Myocyte (in vitro differentiated cells): ENCODE measurements around the gene FUT3. TPM values are rescaled to one million over a fixed set of nuclear protein-coding genes. Genes with fewer than 3 reads are reported as not detected.
A peak's percentile ranks its signal among the peaks of the same experiment; 100 is the strongest.
"Not testable (repeated sequence)": the region's sequence is repeated elsewhere in the genome, so short reads cannot be mapped to it uniquely, and the experiment has no call there.

ENCODE experiments used
- DNase-seq: peaks from one replicate; pipeline ENCODE4 v3.0.0-alpha.2; 2012; ENCODE audit warnings: low read depth
- total RNA-seq: library from RNA; depleted of rRNA; stranded (reverse); fragments of >200 nt; gene quantifications from 2 replicates; pipeline ENCODE4 v1.2.3, GENCODE V29; 2014

The FUT3 gene
- total RNA-seq, 1 donor from 2014 or later = not detected

DNA sequence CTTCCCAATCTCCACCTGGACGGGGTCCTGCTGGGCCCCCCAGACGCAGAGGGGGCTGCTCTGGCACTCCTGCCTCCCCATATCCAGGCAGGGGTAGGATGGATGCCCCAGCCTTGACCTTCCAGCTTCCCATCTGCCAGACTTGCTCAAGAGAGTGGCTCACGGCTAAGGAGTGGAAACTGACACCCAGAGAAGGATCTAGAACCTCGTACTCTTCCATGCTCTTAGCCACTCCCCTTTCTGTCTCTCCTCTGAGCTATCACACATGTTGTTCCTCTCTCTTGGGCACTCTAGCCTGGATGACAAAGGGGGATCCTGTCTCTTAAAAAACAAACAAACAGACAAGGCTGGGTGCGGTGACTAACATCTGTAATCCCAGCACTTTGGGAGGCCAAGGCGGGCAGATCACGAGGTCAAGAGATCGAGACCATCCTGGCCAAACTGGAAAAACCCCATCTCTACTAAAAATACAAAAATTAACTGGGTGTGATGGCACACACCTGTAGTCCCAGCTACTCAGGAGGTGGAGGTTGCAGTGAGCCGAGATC is 31.2 kb upstream of the FUT3 start:
- no peak for DNase-seq

DNA sequence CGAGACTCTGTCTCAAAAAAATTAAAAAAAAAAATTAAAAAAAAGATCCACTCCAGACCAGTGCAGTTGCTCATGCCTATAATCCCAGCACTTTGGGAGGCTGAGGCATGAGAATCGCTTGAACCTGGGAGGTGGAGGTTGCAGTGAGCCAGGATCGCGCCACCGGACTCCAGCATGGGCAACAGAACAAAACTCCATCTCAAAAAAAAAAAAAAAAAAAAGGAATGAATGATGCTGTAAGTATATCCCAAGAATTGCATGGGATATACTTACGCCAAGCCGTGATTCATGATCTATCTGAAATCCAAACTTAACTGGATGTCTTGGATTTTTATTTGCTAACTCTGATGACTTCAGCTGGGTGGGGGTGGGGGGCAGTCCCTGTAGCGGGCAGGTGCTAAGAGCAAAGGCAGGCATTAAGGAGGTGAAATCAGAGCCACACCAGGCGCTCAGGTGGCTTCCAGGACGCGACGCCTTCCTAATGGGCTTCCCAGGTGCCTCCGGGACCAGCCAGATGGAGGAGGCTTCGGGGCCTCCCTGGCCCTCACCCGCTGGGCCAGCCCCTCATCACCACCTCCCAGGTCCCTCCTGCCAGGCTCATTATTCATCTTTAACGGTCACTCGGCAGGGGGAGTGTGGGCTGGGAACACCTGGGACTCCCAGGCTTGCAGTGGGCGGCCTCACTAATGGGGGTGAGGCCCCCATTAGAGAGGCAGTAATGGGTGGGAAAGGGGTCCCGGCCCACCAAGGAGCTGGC is 30.5 kb upstream of the FUT3 start:
- no peak for DNase-seq

DNA sequence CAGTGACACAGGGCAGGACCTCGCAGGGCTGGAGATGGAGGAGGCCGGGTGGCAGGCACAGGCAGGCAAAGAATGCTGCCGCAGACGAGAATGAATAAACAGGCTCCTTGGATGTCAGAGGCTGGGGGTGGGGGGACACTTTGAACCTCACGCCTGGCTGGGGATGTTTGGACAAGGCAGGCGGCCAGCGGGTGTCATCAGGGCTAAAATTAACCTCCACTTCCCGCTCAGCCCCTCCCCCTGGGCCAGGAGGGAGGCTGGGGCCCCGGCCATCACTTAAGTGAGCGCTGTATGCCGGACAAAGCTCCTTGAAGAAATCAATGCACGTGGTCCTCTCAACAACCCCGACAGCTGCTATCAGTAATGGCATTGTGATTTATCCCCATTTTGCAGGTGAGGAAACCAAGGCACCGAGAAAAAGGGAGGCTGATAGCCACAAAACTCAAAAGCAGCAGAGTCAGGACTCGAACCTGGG is 29.4 kb upstream of the FUT3 start:
- peak; percentile 71 for DNase-seq

DNA sequence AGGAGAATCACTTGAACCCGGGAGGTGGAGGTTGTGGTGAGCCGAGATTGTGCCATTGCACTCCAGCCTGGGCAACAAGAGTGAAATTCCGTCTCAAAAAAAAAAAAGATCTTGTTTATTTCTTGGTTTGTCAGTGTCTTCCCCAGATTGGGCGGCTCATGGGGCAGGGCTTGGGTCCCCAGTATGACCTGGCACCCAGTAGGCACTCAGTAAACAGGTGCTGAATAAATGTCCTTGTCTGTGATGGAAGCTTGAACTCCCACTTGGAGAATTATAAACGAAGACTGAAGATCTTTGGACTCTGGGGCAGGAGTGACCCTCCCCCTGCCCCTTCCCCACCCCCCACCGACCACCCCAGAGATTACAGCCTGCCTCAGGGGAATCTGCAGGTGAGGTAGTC is 28.9 kb upstream of the FUT3 start:
- no peak for DNase-seq

DNA sequence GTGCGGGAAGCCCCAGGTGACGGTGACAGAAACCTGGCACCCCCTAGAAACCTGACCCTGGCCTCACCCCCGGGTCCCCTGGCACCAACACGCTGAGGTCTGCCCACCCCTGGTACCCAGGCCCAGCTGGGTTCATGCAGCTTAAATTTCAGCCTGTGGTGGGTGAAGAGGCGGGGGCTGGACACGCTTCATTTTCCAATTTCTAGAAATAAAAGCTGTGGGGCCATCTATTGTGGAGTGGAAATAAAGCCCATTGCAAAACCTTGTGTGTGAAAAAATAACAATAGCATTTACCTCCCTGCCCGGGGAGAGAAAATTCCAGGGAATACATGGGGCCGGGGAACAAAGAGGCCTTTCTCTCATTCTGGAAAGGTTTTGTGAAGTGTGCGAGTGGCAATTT is 26.6 kb upstream of the FUT3 start:
- no peak for DNase-seq

DNA sequence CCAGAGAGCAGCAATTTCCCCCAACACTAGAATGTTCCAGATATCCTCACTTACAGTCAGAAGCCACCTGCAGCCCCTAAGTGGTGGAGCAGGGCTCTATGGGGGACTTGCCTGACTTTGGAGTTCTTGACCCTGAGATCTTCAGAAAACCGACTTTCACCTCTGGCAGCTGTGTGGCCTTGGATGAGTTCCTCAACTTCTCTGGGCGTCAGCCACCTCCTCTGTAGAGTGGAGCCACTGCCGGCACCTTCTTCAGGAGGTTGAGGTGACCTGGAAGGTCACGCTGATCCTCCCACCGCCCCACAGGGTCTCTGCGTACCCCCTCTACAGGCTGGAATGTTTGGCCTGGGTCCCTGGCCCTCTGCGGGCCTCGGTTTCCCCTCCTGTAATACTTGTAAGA is 26.2 kb upstream of the FUT3 start:
- DNase-seq = no peak

DNA sequence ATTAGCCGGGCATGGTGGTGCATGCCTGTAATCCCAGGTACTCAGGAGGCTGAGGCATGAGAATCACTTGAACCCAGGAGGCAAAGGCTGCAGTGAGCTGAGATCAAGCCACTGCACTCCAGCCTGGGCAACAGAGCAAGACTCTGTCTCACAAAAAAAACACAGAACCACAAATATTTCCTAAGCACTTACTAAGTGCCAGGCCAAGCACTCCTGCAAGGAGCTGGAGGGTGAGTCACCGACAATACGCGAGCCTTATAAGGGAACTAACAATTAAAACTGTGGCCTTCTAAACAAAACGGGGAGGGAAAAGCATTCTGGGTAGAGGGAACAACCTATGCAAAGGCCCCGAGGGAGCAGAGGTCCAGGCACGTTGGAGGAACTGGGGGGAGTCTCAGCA is 23.2 kb upstream of the FUT3 start:
- DNase-seq = not testable (repeated sequence)

DNA sequence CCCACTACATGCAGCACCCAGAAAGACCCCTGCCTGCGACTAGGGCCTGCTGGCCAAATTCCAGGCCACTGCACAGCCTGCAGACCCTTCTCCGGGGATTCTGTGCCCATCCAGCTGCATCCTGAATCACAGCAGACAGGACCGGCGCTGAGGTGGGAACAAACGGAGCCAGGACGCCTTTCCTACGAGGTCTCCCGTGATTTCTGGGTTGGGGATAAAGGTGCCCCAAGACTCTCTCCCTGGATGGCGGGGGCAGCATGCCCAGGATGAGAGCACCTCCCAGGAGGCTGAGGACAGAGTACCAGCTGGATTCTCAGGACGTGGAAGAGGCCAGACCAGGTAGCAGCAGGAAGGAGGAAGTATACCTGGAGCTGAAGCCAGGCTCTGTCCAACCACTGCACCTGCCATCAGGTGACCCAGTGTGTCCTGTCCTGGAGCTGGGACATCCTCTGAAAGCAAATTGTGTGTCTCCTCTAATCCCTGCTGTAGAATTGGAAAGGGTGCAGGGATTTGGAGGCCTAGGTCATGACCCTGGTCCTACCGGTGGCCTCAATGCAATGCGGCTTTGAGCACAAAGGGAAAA is 22.5 kb upstream of the FUT3 start:
- DNase-seq = no peak

DNA sequence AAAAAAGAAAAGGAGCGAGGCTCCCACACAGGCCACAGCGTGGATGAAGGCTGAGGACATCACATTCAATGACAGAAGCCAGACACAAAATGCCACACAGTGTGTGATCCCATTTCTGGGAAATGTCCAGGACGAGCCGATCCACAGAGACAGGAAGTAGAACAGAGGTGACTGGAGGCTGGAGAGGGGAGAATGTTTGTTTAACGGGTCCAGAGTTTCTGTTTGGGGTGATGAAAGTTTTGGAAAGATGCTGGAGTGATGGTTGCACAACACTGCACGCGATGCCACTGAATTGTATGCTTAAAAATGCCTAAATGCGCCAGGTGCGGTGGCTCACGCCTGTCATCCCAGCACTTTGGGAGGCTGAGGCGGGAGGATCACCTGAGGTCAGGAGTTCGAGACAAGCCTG is 19.7 kb upstream of the FUT3 start:
- DNase-seq = no peak

DNA sequence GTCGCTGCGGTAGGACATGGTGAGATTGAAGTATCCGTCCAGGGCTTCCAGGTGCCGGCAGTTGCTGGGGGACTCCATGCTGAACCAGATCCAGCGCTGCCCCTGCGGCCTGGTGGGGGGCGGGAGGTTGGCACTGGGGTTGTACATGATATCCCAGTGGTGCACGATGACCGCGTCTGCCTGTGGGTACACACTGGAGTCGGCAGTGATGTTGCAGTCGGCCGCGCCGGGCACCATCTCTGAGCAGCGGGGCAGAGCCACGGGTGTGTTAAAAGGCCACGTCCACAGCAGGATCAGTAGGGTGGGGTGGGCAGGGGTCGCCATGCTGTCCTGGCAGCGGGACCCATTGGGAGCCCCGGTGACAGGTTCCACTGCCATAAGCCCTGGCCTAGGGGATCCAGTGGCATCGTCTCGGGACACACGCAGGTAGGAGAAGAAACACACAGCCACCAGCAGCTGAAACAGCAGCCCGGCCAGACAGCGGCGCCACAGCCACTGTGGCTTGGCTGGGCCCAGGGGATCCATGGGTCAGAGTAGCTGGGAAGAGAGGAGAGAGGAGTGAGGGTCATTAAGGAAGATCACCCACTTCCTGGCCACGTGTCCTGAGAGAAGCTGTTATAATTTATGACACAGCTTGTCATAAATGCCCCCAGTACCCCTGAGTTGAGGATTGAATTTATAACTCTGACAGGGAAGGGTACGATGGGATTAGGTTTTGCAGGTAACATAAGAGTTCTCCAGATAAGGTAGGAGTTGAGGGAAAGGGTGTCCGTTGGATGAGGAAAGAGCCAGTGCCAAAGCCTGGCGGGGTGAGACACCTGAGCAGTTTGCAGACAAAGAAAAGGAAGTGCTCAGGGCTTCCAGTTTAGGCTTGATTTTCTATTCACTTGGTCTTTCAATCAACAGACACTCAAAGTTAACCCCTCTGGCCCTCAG is 16.2 kb upstream of the FUT3 start:
- no peak for DNase-seq

DNA sequence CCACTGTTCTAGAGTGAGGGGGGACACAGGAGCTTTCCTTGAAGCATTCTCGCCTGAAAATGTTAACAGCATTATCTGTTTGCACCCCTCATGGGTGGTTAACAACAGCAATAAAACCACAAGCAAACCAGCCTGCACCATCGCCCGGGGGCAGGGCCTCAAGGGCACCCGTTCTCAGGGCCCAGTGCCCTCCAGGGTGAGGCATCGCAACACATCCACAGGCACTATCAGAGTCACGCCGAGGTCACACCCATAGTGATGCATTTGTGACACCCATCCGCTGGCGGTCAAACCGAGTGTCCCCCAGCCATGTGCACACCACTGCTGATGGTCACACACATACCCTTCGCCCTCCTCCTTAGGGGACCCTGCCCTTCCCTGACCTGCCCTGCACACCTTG is 14.5 kb upstream of the FUT3 start:
- DNase-seq = no peak

DNA sequence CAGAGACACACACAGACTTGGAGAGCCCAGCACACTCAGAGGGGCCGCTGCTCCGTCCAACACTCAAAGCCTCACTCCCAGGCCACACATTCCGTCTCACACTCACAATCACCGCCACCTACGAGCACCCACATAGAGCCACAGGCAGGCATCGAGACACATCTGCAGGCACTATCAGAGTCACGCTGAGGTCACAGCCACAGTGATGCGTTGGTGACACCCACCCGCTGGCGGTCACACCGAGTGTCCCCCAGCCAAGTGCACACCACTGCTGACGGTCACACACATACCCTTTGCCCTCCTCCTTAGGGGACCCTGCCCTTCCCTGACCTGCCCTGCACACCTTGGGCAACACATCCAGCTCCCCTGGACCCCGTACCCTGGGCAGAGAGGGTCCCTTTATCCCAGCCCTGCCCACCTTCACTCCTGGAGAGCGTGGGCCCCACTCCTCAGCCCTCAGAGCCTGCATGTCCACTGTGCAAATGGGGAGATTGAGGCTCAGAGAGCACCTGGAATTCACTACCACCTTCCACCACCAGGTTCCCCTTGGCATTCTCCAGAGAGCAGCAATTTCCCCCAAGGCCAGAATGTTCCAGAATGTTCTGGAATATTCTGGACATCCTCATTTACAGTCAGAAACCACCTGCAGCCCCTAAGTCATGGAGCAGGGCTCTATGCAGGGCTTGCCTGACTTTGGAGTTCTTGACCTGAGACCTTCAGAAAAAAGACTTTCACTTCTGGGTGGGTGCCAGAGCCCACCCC is 13.7 kb upstream of the FUT3 start:
- no peak for DNase-seq

DNA sequence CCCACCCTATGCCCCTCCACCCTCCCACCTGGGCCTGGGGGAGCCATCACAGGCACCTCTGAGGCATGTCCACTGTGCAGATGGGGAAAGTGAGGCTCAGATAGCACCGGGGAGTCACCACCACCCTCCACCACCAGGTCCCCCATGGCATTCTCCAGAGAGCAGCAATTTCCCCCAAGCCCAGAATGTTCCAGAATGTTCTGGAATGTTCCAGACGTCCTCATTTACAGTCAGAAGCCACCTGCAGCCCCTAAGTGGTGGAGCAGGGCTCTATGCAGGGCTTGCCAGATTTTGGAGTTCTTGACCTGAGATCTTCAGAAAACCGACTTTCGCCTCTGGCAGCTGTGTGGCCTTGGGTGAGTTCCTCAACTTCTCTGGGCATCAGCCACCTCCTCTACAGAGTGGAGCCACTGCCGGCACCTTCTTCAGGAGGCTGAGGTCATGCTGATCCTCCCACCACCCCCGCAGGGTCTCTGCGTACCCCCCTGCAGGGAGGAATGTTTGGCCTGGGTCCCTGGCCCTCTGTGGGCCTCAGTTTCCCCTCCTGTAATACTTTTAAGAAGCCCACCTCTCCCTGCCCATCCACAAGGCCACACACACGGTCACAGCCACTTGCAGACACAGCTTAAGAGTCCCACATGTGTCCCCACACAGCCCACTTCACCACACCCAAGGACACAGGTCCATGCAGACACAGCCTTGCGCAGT is 12.9 kb upstream of the FUT3 start:
- DNase-seq = no peak

DNA sequence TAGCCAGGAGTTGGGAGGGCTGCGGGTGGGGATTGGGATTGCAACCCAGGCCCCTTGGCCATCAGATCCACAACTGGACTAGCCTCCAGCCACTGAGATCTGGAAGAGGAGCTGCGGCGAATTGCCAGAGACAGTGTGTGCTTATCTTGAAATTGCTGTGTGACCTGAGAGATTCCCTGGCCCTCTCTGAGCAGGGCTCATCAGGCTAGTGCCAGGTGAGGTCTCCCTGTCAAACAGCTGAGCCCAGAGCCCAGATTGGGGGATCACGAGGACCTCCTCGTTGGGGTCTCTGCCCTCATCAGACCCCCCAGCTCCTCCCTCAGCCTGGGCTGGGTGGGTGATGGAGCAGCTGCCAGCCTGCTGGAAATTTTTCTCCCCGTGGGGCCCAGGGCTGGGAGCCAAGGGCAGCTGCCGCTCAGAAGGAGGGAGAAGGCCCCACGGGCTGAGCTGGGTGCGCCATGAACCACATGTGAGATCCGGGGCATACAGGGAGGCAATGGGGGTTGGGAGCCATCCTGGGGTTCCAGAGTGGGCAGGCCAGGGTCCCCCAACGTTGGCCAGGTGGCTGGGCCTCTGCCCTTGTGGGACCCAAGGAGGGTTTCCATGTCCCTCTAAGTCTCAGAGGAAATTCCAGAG is 11.9 kb upstream of the FUT3 start:
- no peak for DNase-seq

DNA sequence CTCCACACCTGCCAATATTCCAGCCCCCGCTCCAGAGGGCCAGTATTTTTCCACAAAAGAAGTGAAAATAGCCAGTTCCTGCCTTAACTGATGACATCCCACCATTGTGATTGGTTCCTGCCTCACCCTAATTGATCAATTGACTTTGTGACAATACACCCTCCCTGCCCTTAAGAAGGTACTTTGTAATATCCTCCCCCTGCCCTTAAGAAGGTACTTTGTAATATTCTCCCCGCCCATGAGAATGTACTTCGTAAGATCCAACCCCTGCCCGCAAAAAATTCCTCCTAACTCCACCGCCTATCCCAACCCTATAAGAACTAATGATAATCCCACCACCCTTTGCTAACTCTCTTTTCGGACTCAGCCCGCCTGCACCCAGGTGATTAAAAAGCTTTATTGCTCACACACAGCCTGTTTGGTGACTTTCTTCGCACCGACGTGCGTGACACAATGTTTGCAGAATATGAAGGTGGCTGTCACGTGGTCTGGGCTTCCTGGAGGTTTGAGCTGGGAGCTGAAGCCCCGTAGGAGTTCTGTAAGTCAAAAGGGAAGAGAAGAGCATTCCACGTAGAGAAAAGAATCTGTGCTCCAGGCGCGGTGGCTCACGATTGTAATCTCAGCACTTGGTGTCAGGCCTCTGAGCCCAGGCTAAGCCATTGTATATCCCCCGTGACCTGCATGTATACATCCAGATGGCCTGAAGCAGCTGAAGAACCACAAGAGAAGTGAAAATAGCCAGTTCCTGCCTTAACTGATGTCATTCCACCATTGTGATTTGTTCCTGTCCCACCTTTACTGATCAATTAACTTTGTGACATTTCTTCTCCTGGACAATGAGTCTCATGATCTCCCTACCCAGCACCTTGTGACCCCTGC is 6.2 kb upstream of the FUT3 start:
- no peak for DNase-seq

DNA sequence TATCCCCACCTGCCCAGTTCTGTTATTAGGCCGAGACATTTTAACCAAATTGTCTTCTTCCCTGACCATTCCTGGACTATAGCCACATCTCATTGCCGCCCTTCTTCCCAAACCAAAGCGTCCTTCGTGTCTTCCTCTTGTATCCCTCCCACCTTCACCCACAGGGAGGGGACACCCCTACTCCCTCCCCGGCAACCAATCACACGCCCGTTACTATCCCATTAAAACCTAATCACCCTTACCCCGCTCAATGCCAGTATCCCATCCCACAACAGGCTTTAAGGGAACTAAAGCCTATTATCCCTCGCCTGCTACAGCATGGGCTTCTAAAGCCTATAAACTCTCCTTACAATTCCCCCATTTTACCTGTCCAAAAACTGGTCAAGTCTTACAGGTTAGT is 3.9 kb upstream of the FUT3 start:
- not testable (repeated sequence) for DNase-seq

DNA sequence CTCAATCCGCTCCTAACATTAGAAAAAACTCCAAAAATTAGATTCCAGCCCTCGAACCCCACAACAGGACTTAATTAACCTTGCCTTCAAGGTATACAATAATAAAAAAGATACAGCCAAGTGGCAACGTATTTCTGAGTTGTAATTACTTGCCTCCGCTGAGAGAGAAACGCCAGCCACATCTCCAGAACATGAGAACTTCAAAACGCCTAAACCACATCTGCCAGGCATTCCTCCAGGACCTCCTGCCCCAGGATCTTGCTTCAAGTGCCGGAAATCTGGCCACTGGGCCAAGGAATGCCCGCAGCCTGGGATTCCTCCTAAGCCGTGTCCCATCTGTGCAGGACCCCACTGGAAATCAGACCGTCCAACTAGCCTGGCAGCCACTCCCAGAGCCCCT is 2.9 kb upstream of the FUT3 start:
- DNase-seq = not testable (repeated sequence)

DNA sequence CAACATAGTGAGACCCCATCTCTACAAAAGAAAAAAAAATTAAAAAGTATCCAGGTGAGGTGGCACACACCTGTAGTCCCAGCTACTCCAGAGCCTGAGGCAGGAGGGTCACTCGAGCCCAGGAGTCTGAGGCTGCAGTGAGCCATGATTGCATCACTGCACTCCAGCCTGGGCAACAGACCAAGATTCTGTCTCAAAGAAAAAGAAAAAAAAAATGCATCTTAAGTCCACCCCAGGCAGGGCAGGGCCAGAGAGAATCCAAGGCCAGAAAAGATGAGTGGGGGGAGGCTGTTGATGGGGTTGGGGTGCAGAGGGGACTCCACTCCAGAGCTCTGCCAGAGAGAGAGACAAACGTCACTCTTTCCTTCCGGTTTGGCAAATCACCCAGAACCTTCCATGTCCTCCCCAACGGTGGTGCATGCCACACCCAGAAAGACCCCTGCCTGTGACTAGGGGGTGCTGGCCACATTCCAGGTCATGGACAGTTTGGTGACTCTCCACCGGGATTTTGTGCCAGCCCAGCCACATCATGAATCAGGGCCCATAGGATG is 431 bp downstream of the FUT3 start:
- DNase-seq = peak; percentile 13
